A549 (cell line): ENCODE results near the gene MAP2K6. TPM values are rescaled to one million over a fixed set of nuclear protein-coding genes. Genes with fewer than 3 reads are reported as not detected.

ENCODE experiments used
- ATAC-seq, 2 experiments: fragments of 200-7000 bp in 1 of 2; fragments of >200 bp in 1 of 2; cut with Nextera tagmentation in 1 of 2; cut with Tn5 transposase in 1 of 2; 3 replicates each; pipeline versions ENCODE4 v1.8.0 to v1.9.1; 2018 to 2020; ENCODE audit warnings: mild to moderate bottlenecking in 1 of 2, moderate library complexity in 1 of 2
- CTCF ChIA-PET: fragments of 300-600 bp; sonication (Branson Sonifier 250); formaldehyde crosslinking; extraction: SDS; loops from one replicate; lab custom pipeline; 2021; ENCODE audit warnings: antibody characterized with exemption, inconsistent platforms; lab: Yijun Ruan, JAX
- POLR2A ChIA-PET: fragments of 350-600 bp; formaldehyde crosslinking; extraction: SDS; loops from one replicate; lab custom pipeline; 2021; ENCODE audit warnings: antibody characterized with exemption, inconsistent platforms; lab: Yijun Ruan, JAX
- DNase-seq, 2 experiments: peaks; one replicate each; pipeline versions ENCODE4 v3.0.0 to v3.0.0-alpha.2; 2011 to 2016; ENCODE audit warnings: low read depth in 1 of 2, low spot score in 1 of 2
- FAIRE-seq: peaks from 2 replicates; lab custom pipeline; 2011; peaks lifted over from hg19 to GRCh38; lab: Jason Lieb, UNC
- H3K27ac ChIP-seq, 2 experiments: fragments of >200 bp; sonication (Bioruptor Twin); formaldehyde crosslinking; 3 replicates each; pipeline ENCODE4 v1.5.1; 2016 to 2017
- H3K4me1 ChIP-seq: fragments of >200 bp; sonication (Bioruptor Twin); formaldehyde crosslinking; 3 replicates; pipeline ENCODE4 v1.6.1; 2016
- H3K4me2 ChIP-seq: fragments of >200 bp; sonication (Bioruptor Twin); formaldehyde crosslinking; 3 replicates; pipeline ENCODE4 v1.6.1; 2016
- H3K4me3 ChIP-seq: fragments of >200 bp; sonication (Bioruptor Twin); formaldehyde crosslinking; 3 replicates; pipeline ENCODE4 v1.5.1; 2016
- H3K9me3 ChIP-seq: fragments of >200 bp; sonication (Bioruptor Twin); formaldehyde crosslinking; 3 replicates; pipeline ENCODE4 v1.6.1; 2016
- CHD4 ChIP-seq: fragments of 200-600 bp; sonication (generic); IDR thresholded peaks from 2 replicates; pipeline ENCODE4 v1.6.1; 2016; ENCODE audit warnings: antibody characterized with exemption, mild to moderate bottlenecking, borderline replicate concordance
- EHMT2 ChIP-seq: fragments of 200-600 bp; sonication (generic); IDR thresholded peaks from 2 replicates; pipeline ENCODE4 v1.6.1; 2016; ENCODE audit warnings: antibody characterized with exemption, low read depth, mild to moderate bottlenecking, moderate library complexity
- EP300 ChIP-seq, 2 experiments: fragments of >200 bp; sonication (Bioruptor Twin); formaldehyde crosslinking; IDR thresholded peaks; 2 replicates in 1 of 2; 3 replicates in 1 of 2; pipeline ENCODE4 v1.6.1; 2016 to 2017
- GATA3 ChIP-seq: IDR thresholded peaks from 2 replicates; pipeline ENCODE4 v1.6.1; 2012; ENCODE audit warnings: borderline replicate concordance
- HDAC2 ChIP-seq: fragments of 200-600 bp; sonication (generic); IDR thresholded peaks from 2 replicates; pipeline ENCODE4 v1.6.1; 2016
- HEYL ChIP-seq: fragments of 250-450 bp; sonication (Bioruptor Pico); IDR thresholded peaks from 2 replicates; pipeline ENCODE4 v1.8.0; 2021; ENCODE audit warnings: mild to moderate bottlenecking, moderate library complexity
- HOXB13 ChIP-seq: fragments of 250-450 bp; sonication (Bioruptor Pico); IDR thresholded peaks from 2 replicates; pipeline ENCODE4 v1.5.0; 2020; ENCODE audit warnings: low read depth, mild to moderate bottlenecking, moderate library complexity
- JUN ChIP-seq, 2 experiments: fragments of >200 bp; sonication (Bioruptor Twin); formaldehyde crosslinking; IDR thresholded peaks; 2 replicates in 1 of 2; 3 replicates in 1 of 2; pipeline ENCODE4 v1.6.1; 2016 to 2017
- JUNB ChIP-seq: fragments of >200 bp; sonication (Bioruptor Twin); formaldehyde crosslinking; IDR thresholded peaks from 2 replicates; pipeline ENCODE4 v1.6.1; 2016
- KDM1A ChIP-seq: fragments of 200-600 bp; sonication (generic); IDR thresholded peaks from 2 replicates; pipeline ENCODE4 v1.6.1; 2016; ENCODE audit warnings: low read depth, mild to moderate bottlenecking
- KDM5A ChIP-seq: fragments of 200-600 bp; sonication (generic); IDR thresholded peaks from 2 replicates; pipeline ENCODE4 v1.6.1; 2016; ENCODE audit warnings: antibody characterized with exemption, mild to moderate bottlenecking
- MAFK ChIP-seq: fragments of 450-650 bp; IDR thresholded peaks from 2 replicates; pipeline ENCODE4 v1.6.1; 2014; ENCODE audit not compliant: partially characterized antibody
- NFE2L2 ChIP-seq: fragments of 150-350 bp; conservative IDR thresholded peaks from 2 replicates; pipeline ENCODE4 v1.6.1; 2014; ENCODE audit warnings: low read length
- POLR2A ChIP-seq: IDR thresholded peaks from 2 replicates; pipeline ENCODE4 v1.6.1; 2012; ENCODE audit warnings: mild to moderate bottlenecking, low read length
- POLR2AphosphoS2 ChIP-seq: conservative IDR thresholded peaks from 2 replicates; pipeline ENCODE4 v1.6.1; 2012; ENCODE audit warnings: low read length, improper control_type of control experiment, inconsistent platforms
- RARB ChIP-seq: fragments of 250-450 bp; sonication (Bioruptor Pico); IDR thresholded peaks from 2 replicates; pipeline ENCODE4 v1.8.0; 2021; ENCODE audit warnings: mild to moderate bottlenecking, moderate library complexity
- RFX5 ChIP-seq: fragments of 450-650 bp; IDR thresholded peaks from 2 replicates; pipeline ENCODE4 v1.7.1; 2014; ENCODE audit warnings: antibody characterized with exemption, mild to moderate bottlenecking, moderate library complexity
- RNF2 ChIP-seq: fragments of 200-600 bp; sonication (generic); IDR thresholded peaks from 2 replicates; pipeline ENCODE4 v1.6.1; 2016; ENCODE audit warnings: low read depth, mild to moderate bottlenecking, antibody characterized with exemption, moderate library complexity, borderline replicate concordance
- ZC3H11A ChIP-seq: fragments of 450-650 bp; IDR thresholded peaks from 2 replicates; pipeline ENCODE4 v1.6.1; 2014; ENCODE audit warnings: antibody characterized with exemption, mild to moderate bottlenecking
- ZSCAN20 ChIP-seq: fragments of 250-450 bp; sonication (Bioruptor Pico); IDR thresholded peaks from 2 replicates; pipeline ENCODE4 v1.8.0; 2022; ENCODE audit warnings: mild to moderate bottlenecking, moderate library complexity
- WGBS: methylation state at CpG from one replicate; pipeline ENCODE4 v1.1.6; 2017; ENCODE audit errors: missing lambda C conversion rate; 5-methylcytosine and 5-hydroxymethylcytosine counted together
- polyA plus RNA-seq, 4 experiments: library from polyadenylated mRNA; depleted of rRNA in 3 of 4; stranded (reverse); fragments of >200 nt; fragmentation: RNase III in 1 of 4; extraction: RNeasy Plus Mini Kit Qiagen cat#74134 plus additional on column Dnase treatment in 1 of 4; gene quantifications; 2 replicates in 3 of 4; 3 replicates in 1 of 4; pipeline ENCODE4 v1.2.3, GENCODE V29; 2011 to 2017
- TF ChIP-seq, protein P1 (sequence below): fragments of >200 bp; sonication (Bioruptor Twin); formaldehyde crosslinking; IDR thresholded peaks from 2 replicates; pipeline ENCODE4 v1.6.1; 2016
- TF ChIP-seq, protein P2 (sequence below): fragments of 150-350 bp; IDR thresholded peaks from 2 replicates; pipeline ENCODE4 v1.6.1; 2014; ENCODE audit warnings: low read depth, mild to moderate bottlenecking, low read length
- TF ChIP-seq, protein P3 (sequence below): fragments of 450-650 bp; IDR thresholded peaks from 2 replicates; pipeline ENCODE4 v1.6.1; 2014; ENCODE audit warnings: antibody characterized with exemption
- TF ChIP-seq, protein P4 (sequence below): IDR thresholded peaks from 2 replicates; pipeline ENCODE4 v1.6.1; 2012; ENCODE audit warnings: low read depth, borderline replicate concordance
- TF ChIP-seq, protein P5 (sequence below): fragments of 250-450 bp; sonication (Bioruptor Pico); IDR thresholded peaks from 2 replicates; pipeline ENCODE4 v1.5.0; 2021; ENCODE audit warnings: mild to moderate bottlenecking, moderate library complexity, borderline replicate concordance
- TF ChIP-seq, protein P6 (sequence below): IDR thresholded peaks from 2 replicates; pipeline ENCODE4 v1.6.1; 2012

MAP2K6 gene
- polyA plus RNA-seq, 2 of the 4 experiments (the other 2 are of a cell fraction): 20.2 to 20.7 TPM

DNA sequence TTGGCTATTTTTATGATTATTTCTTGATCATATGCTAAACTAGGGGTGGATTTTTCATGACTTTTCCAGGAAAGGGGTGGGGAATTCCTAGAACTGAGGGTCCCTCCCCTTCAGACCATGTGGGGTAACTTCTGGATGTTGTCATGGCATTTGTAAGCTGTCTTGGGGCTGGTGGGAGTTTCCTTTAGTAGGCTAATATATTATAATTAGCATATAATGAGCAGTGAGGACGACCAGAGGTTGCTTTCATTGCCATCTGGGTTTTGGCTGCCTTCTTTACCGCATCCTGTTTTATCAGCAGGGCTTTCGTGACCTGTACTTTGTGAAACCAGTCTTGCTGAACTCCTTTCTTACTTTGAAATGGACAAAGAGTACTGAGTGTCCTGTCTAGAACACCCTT lies 47.2 kb upstream of the MAP2K6 start:
- WGBS: 58% methylated on average over 3 of the region's 3 CpGs
- no peak for FAIRE-seq
- no peaks in the 10 kb centered on the region for H3K4me1 ChIP-seq
- H3K4me3 ChIP-seq: no peak overlapping the region
- no peak for DNase-seq
- ChIA-PET POLR2A (no interaction called here), CTCF (interaction anchor here (1.4 to 2.3 kb wide), 2 partner anchors 9 to 27 kb away, joined by 4 to 8 read pairs; no protein-coding TSS in a partner anchor)
- TF ChIP-seq EHMT2 (no peak), KDM5A (no peak), HEYL (CRISPR knock-in tag) (no peak), RFX5 (no peak), EP300 (IDR thresholded peaks at IDR 0.05) (no peak), POLR2A (no peak), CHD4 (no peak), ZC3H11A (no peak), JUNB (no peak), POLR2AphosphoS2 (no peak), RNF2 (no peak), JUN (IDR thresholded peaks at IDR 0.05) (no peak), RARB (CRISPR knock-in tag) (no peak)
- TF ChIP-seq, protein P1, sequence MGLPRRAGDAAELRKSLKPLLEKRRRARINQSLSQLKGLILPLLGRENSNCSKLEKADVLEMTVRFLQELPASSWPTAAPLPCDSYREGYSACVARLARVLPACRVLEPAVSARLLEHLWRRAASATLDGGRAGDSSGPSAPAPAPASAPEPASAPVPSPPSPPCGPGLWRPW: no peak
- TF ChIP-seq, protein P2, sequence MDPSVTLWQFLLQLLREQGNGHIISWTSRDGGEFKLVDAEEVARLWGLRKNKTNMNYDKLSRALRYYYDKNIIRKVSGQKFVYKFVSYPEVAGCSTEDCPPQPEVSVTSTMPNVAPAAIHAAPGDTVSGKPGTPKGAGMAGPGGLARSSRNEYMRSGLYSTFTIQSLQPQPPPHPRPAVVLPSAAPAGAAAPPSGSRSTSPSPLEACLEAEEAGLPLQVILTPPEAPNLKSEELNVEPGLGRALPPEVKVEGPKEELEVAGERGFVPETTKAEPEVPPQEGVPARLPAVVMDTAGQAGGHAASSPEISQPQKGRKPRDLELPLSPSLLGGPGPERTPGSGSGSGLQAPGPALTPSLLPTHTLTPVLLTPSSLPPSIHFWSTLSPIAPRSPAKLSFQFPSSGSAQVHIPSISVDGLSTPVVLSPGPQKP: no peak
- TF ChIP-seq, protein P3, sequence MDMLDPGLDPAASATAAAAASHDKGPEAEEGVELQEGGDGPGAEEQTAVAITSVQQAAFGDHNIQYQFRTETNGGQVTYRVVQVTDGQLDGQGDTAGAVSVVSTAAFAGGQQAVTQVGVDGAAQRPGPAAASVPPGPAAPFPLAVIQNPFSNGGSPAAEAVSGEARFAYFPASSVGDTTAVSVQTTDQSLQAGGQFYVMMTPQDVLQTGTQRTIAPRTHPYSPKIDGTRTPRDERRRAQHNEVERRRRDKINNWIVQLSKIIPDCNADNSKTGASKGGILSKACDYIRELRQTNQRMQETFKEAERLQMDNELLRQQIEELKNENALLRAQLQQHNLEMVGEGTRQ: no peak
- TF ChIP-seq, protein P4, sequence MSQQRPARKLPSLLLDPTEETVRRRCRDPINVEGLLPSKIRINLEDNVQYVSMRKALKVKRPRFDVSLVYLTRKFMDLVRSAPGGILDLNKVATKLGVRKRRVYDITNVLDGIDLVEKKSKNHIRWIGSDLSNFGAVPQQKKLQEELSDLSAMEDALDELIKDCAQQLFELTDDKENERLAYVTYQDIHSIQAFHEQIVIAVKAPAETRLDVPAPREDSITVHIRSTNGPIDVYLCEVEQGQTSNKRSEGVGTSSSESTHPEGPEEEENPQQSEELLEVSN: no peak
- H3K9me3 ChIP-seq: no peaks in the 10 kb centered on the region
- no peak for ATAC-seq
- H3K27ac ChIP-seq: no peak overlapping the region
- H3K4me2 ChIP-seq: no peak overlapping the region

DNA sequence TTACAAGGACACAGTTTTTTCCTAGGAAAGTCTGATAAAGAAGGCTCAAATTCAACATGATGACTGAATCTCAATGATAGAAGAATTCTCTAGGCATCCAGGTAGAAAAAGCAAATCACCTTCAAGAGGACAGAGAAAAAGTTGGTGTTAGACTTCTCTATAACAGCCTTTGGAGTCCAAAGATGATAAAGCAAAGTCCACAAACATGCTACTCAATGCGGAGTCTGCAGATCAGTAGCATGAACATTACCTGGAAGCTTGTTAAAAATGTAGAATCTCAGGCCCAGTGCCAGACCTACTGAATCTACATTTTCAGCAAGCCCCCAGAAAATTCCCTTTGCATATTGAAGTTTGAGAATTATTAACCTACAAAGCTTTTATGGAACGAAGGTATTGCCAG lies 41.4 kb upstream of the MAP2K6 start:
- no peaks in the 10 kb centered on the region for H3K9me3 ChIP-seq
- TF ChIP-seq NFE2L2 (no peak), MAFK (no peak), ZSCAN20 (CRISPR knock-in tag) (no peak), RARB (CRISPR knock-in tag) (no peak), KDM1A (no peak), GATA3 (no peak), EHMT2 (no peak), HOXB13 (CRISPR knock-in tag) (no peak), HDAC2 (no peak)
- TF ChIP-seq, protein P1: no peak
- TF ChIP-seq, protein P5, sequence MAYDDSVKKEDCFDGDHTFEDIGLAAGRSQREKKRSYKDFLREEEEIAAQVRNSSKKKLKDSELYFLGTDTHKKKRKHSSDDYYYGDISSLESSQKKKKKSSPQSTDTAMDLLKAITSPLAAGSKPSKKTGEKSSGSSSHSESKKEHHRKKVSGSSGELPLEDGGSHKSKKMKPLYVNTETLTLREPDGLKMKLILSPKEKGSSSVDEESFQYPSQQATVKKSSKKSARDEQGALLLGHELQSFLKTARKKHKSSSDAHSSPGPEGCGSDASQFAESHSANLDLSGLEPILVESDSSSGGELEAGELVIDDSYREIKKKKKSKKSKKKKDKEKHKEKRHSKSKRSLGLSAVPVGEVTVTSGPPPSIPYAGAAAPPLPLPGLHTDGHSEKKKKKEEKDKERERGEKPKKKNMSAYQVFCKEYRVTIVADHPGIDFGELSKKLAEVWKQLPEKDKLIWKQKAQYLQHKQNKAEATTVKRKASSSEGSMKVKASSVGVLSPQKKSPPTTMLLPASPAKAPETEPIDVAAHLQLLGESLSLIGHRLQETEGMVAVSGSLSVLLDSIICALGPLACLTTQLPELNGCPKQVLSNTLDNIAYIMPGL: no peak
- TF ChIP-seq, protein P6, sequence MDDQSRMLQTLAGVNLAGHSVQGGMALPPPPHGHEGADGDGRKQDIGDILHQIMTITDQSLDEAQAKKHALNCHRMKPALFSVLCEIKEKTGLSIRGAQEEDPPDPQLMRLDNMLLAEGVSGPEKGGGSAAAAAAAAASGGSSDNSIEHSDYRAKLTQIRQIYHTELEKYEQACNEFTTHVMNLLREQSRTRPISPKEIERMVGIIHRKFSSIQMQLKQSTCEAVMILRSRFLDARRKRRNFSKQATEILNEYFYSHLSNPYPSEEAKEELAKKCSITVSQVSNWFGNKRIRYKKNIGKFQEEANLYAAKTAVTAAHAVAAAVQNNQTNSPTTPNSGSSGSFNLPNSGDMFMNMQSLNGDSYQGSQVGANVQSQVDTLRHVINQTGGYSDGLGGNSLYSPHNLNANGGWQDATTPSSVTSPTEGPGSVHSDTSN: no peak
- TF ChIP-seq, protein P4: no peak
- TF ChIP-seq, all 56 proteins: peak for 0
- H3K4me2 ChIP-seq: no peak overlapping the region
- DNase-seq (no peak), ATAC-seq (no peak), FAIRE-seq (peak; percentile 51)
- ChIA-PET CTCF (interaction anchor here (1.0 to 1.4 kb wide), 2 partner anchors 17 to 22 kb away, joined by 3 read pairs; no protein-coding TSS in a partner anchor), POLR2A (no interaction called here)
- no peak overlapping the region for H3K4me3 ChIP-seq
- WGBS: 76% methylated on average over 2 of the region's 2 CpGs
- no peaks in the 10 kb centered on the region for H3K4me1 ChIP-seq
- H3K27ac ChIP-seq: no peak overlapping the region
